NCI-H524 treated with DMSO at 0.1 percent for 48 hours (cell line): Measurements from ENCODE around the gene TOR1A.

Experiments
- DNase-seq: peaks from one replicate; lab custom pipeline; 2025; lab: John Stamatoyannopoulos, UW

The TOR1A gene

GRCh38 chr9:129852579-129852978, 28.6 kb upstream of the TOR1A start:
- no peak for DNase-seq

DNA sequence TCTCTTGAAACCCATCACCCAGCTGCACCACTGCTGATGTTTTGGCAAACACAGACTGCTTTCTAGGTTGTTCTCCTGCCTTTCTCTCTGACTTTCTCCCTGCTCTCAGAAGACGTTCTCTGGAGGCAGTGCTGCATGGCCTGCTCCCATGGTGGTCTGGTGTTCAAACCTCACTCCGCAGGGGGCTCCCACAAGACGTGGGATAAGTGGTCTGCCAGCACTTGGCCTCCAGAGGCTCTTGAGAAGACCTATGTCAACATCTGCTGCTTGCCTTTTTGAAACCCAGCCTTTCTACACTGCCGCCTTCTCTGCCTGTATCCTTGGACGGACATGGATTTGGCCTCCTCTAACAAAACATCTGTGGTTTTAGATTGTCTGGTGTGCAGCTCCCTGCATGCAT, 27.9 kb upstream of the TOR1A start:
- DNase-seq = no peak

DNA sequence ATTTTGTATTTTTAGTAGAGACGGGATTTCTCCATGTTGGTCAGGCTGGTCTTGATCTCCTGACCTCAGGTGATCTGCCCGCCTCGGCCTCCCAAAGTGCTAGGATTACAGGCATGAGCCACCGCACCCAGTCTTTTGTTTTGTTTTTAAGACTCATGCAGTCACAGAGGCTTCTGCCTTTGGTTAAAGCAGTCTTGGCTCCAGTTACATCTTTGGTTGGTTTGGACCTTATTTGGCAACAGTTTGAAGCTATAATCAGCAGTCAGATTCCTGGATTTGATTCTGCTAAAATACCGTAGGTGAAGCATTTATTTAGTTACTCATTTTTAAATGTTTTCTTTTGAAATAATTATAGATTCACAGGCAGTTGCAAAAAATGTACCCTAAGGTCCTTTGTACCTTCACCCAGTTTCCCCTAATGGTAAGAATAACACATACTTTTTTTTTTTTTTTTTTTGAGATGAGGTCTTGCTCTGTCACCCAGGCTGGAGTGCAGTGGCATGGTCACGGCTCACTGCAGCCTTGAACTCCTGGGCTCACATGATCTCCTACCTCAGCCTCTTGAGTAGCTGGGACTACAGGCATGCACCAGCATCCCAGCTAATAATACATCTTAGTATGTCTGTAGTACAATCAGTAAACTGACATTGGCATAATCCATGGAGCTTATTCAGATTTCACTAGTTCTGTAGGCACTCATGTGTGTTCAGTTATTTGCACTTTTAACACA, 27.1 kb upstream of the TOR1A start:
- no peak for DNase-seq

DNA sequence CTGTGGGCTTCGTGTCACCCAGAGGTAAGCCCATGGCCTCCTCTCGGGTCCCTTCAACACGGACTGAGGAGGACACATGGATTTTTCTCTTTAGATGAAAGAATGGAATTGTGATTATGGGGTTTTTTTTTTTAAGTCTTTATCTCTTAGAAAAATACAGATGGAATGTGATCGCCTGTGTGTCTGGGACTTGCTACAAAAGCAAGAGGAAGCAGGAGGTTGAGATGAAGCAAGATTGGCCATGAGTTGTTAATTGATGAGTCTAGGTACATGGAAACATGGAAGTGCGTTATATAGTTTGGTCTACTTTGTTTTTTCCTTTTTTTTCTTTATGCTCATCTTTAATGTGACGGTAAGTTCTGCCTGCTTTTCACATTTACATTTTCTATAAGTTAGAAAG, 26.0 kb upstream of the TOR1A start:
- DNase-seq = no peak

DNA sequence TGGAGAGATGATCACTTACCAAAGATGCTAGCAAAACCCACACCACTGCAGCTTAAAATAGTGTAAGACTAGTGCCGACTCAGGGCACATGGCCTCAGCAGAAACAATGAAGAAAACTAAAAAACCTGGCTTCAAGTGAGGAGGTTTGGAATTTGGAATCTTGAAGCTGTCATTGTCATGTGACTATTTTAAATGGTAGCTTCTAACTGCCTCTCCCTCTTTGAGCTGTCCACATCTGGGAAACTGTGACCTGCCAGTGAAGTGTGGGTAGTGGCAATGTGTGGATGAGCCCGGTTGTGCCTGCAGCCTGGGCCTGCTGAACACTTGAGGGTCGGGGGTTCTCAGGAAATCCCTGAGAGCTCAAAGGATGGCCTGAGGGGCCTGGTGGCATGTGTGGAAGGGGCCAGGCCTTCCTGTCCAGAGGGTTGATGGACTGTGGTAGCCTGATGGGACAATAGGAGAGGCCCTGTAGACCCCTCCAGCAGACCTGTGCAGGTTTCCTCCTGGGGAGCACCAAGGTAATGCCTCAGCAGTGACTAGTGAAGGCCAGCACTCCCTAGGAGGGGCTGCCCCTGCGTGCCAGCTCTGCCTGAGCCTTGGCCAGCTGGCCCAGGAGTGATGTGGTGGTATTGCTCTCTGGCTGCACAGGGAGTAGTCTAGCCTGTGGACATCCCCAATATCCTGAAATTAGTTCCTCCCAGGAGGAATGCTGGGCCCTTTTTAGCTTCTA, 24.9 kb upstream of the TOR1A start:
- DNase-seq = no peak

- no peak for DNase-seq
Measured at GRCh38 chr9:129845373-129845772, 21.4 kb upstream of the TOR1A start.

DNA sequence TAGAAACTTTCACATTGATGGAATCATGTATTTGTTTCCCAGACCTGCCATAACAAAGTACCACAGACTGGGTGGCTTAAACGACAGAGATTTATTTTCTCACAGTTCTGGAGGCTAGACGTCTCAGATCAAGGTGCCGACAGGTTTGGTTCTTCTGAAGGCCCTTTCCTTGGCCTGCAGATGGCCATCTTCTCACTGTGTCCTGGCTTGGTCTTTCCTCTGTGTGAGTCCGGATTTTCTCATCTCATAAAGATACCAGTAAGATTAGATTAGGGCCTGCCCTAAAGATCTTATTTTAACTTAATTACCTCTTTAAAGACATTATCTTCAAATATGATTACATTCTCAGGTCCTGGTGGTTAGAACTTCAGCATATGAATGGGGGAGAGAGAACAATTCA, 17.1 kb upstream of the TOR1A start:
- no peak for DNase-seq

GRCh38 chr9:129840034-129840433, 16.1 kb upstream of the TOR1A start:
- no peak for DNase-seq

- DNase-seq = no peak
Measured at GRCh38 chr9:129839324-129840023, 15.5 kb upstream of the TOR1A start.

GRCh38 chr9:129838707-129839259, 14.8 kb upstream of the TOR1A start:
- no peak for DNase-seq

- no peak for DNase-seq
Measured at GRCh38 chr9:129836311-129837007, 12.5 kb upstream of the TOR1A start.

GRCh38 chr9:129835860-129836223, 11.9 kb upstream of the TOR1A start:
- DNase-seq = no peak

DNA sequence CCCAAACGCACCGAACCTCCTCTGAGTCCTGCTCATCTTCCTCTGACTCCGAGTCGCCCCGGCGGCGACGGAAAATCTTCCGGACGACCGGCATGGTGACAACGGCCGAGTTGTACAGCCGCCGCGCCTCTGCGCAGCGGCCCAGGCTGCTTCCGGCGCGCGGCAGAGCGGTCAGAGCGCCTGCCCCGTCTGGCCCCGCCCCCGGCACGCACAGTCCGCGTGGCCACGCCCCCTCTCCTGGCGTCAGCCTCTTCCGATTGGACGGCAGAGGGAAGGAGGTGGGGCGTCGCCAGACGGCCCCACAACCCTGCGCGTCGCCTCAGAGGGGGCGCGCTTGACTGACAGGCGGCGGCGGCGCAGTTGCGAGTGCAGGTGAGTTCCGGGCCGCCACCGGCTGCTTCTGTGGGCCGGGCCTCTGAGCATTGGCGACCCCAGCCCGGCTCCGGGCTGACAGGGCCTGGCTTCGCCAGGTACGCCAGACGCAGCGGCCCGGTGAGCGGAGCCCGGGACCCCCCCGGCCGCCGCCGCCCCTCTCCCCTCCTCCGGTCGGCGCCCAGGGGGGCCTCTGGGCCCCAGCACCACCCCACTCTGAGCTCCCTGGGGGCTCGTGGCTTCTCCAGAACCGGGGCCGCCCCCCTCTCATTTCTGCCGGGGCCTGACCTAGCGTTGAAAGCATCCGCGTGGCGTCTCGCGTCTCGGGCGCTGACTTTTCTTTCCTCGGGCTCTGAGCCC, 11.4 kb upstream of the TOR1A start, which contains the start of the genes C9orf78 and USP20:
Gene C9orf78 (minus strand): TSS at position 148 of the 732 bp plus-strand sequence. CDS start 54 bp downstream, at position 94.
Gene USP20 (plus strand): TSS at position 331 of the 732 bp plus-strand sequence. CDS start 17,098 bp downstream, outside the sequence.
- DNase-seq = peak; percentile 75

- DNase-seq = no peak
Measured at GRCh38 chr9:129834489-129835127, 10.7 kb upstream of the TOR1A start.

DNA sequence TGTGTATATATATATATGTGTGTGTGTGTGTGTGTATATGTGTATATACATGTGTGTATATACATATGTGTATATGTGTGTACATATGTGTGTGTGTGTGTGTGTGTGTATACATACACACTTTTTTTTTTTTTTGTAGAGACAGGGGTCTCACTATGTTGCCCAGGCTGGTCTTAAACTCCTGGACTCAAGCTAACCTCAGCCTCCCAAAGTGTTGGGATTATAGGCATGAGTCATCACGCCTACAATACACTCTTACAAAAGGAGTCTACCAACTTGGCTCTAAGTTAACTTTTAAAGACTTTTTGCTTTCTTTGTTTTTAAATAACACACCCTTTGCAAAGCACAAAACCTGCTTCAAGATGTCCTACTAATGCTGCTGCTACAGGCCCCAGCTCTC, 9.0 kb upstream of the TOR1A start:
- DNase-seq = no peak

GRCh38 chr9:129828969-129829368, 5.0 kb upstream of the TOR1A start:
- no peak for DNase-seq

GRCh38 chr9:129828051-129828450, 4.1 kb upstream of the TOR1A start:
- DNase-seq = no peak

GRCh38 chr9:129826759-129827158, 2.8 kb upstream of the TOR1A start:
- no peak for DNase-seq

GRCh38 chr9:129826344-129826743, 2.4 kb upstream of the TOR1A start:
- peak; percentile 43 for DNase-seq

GRCh38 chr9:129823542-129823934, 398 bp downstream of the TOR1A start:
- DNase-seq = no peak
